Measurements from ENCODE around the gene AUTS2.

The AUTS2 gene

GRCh38 chr7:69599286-69599954 is 1.1 kb downstream of the AUTS2 start:
- H3K4me3 ChIP-seq (ENCODE audit: low read length): peak overlapping the region; percentile 90
- no peak for DNase-seq (ENCODE audit: low read depth)
- TF ChIP-seq, protein P1, sequence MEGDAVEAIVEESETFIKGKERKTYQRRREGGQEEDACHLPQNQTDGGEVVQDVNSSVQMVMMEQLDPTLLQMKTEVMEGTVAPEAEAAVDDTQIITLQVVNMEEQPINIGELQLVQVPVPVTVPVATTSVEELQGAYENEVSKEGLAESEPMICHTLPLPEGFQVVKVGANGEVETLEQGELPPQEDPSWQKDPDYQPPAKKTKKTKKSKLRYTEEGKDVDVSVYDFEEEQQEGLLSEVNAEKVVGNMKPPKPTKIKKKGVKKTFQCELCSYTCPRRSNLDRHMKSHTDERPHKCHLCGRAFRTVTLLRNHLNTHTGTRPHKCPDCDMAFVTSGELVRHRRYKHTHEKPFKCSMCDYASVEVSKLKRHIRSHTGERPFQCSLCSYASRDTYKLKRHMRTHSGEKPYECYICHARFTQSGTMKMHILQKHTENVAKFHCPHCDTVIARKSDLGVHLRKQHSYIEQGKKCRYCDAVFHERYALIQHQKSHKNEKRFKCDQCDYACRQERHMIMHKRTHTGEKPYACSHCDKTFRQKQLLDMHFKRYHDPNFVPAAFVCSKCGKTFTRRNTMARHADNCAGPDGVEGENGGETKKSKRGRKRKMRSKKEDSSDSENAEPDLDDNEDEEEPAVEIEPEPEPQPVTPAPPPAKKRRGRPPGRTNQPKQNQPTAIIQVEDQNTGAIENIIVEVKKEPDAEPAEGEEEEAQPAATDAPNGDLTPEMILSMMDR (conservative IDR thresholded peaks at IDR 0.05; ENCODE audit: low read depth, low read length): no peak

GRCh38 chr7:69599955-69600709 is 1.9 kb downstream of the AUTS2 start:
- TF ChIP-seq, protein P1 (conservative IDR thresholded peaks at IDR 0.05; ENCODE audit: low read depth, low read length): no peak
- peak overlapping the region; percentile 90 for H3K4me3 ChIP-seq (ENCODE audit: low read length)
- no peak for DNase-seq (ENCODE audit: low read depth)

DNA sequence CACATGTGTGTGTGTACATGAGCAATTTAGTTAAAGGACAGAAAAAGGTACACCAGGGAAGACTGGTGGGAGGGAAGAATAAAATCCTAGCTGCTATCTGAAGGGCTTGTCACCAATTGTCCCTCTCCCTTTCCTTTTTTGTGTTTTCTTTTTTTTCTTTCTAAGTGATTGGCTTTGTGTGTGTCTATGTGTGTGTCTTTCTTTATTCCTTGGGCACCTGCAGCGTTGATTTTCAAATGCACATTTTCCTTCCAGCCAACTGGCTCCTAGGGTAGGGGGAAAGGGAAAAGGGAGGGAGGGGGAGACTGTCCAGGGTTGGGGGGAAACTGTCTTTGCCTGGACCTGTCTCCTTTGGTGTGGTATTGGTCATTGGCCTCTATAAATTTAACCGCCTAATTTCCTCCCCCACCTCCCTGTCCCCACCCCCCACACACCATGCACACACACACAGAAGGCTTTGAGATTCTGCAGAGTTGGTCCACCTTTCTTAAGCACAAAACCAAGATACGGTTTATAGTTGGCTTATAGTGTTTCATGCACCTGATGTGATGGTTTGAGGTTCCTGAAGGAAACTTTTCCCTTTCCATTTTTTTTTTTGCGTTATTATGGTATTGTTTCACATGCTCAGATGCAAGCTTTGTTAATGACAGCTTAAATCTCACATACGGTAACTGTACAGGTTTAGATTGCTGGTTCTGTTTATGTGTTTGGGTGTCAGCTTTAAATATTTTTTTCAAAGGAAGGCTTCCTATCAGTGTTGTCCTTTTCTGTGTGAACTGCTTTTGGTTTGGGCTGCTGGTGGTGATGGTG is 2.6 kb downstream of the AUTS2 start:
- no peak for DNase-seq (ENCODE audit: low read depth)
- H3K4me3 ChIP-seq (ENCODE audit: low read length): peak overlapping the region; percentile 90
- TF ChIP-seq, protein P1 (conservative IDR thresholded peaks at IDR 0.05; ENCODE audit: low read depth, low read length): no peak

GRCh38 chr7:69602522-69602921 is 4.2 kb downstream of the AUTS2 start:
- no peak for DNase-seq (ENCODE audit: low read depth)
- H3K4me3 ChIP-seq (ENCODE audit: low read length): no peak overlapping the region
- TF ChIP-seq, protein P1 (conservative IDR thresholded peaks at IDR 0.05; ENCODE audit: low read depth, low read length): no peak

DNA sequence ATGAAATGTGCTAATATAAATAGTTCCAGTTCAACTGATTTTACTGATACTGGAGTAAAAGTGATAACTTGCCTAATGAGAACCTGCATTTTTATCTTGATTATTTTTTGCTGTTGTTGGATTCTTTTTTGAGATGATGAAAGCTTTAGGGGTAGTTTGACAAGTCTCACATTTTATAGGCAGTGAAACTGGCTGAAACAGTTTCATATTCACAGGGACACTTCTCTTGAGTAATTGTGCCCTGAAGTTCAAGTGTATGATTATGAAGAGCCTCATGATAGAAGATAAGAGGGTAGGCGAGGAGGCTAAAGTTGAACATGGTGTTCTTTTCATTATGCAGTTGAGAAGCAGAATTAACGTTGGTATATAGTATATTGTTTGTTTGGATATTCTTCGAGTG is 5.1 kb downstream of the AUTS2 start:
- TF ChIP-seq, protein P1 (conservative IDR thresholded peaks at IDR 0.05; ENCODE audit: low read depth, low read length): no peak
- no peak for DNase-seq (ENCODE audit: low read depth)
- no peak overlapping the region for H3K4me3 ChIP-seq (ENCODE audit: low read length)

- DNase-seq (ENCODE audit: low read depth): no peak
- no peak overlapping the region for H3K4me3 ChIP-seq (ENCODE audit: low read length)
- TF ChIP-seq, protein P1 (conservative IDR thresholded peaks at IDR 0.05; ENCODE audit: low read depth, low read length): no peak
Measured at GRCh38 chr7:69603937-69604494, 5.7 kb downstream of the AUTS2 start.
